GM19025 (cell line): Measurements from ENCODE around the gene CACNA1C.
"Not testable (repeated sequence)": the region's sequence is repeated elsewhere in the genome, so short reads cannot be mapped to it uniquely, and the experiment has no call there.

Source experiments
- ATAC-seq: cut with Tn5 transposase; IDR thresholded peaks from one replicate; pipeline ENCODE4 v1.9.1; 2021; ENCODE audit warnings: mild to moderate bottlenecking, low read depth, moderate library complexity; ENCODE audit not compliant: unreplicated experiment

The CACNA1C gene

GRCh38 chr12:2485681-2486080, 432.9 kb downstream of the CACNA1C start:
- ATAC-seq, result no peak

- ATAC-seq, result no peak
These were observed 434.0 kb downstream of the CACNA1C start for GRCh38 chr12:2486796-2487195.

GRCh38 chr12:2487278-2487677, 434.5 kb downstream of the CACNA1C start:
- no peak for ATAC-seq

- ATAC-seq, result no peak
These were observed 435.3 kb downstream of the CACNA1C start for GRCh38 chr12:2488131-2488530.

- ATAC-seq, result no peak
These were observed 435.8 kb downstream of the CACNA1C start for GRCh38 chr12:2488596-2488995.

GRCh38 chr12:2489275-2489674, 436.5 kb downstream of the CACNA1C start:
- ATAC-seq, result no peak

GRCh38 chr12:2490831-2491230, 438.0 kb downstream of the CACNA1C start:
- ATAC-seq, result no peak

- not testable (repeated sequence) for ATAC-seq
These were observed 438.6 kb downstream of the CACNA1C start for GRCh38 chr12:2491349-2491748.

- no peak for ATAC-seq
These were observed 439.4 kb downstream of the CACNA1C start for GRCh38 chr12:2492236-2492635.

- ATAC-seq, result no peak
These were observed 440.3 kb downstream of the CACNA1C start for GRCh38 chr12:2493086-2493485.

GRCh38 chr12:2494486-2495192, 441.9 kb downstream of the CACNA1C start:
- ATAC-seq, result no peak

- no peak for ATAC-seq
These were observed 442.8 kb downstream of the CACNA1C start for GRCh38 chr12:2495417-2496112.

GRCh38 chr12:2498964-2499500, 446.2 kb downstream of the CACNA1C start:
- ATAC-seq, result no peak

GRCh38 chr12:2501464-2502191, 448.8 kb downstream of the CACNA1C start:
- no peak for ATAC-seq

- ATAC-seq, result no peak
These were observed 450.2 kb downstream of the CACNA1C start for GRCh38 chr12:2503036-2503435.

GRCh38 chr12:2503762-2504161, 451.0 kb downstream of the CACNA1C start:
- ATAC-seq, result no peak

GRCh38 chr12:2504577-2504976, 451.8 kb downstream of the CACNA1C start:
- ATAC-seq, result no peak

GRCh38 chr12:2507814-2508213, 455.0 kb downstream of the CACNA1C start:
- ATAC-seq, result no peak

GRCh38 chr12:2509137-2509536, 456.4 kb downstream of the CACNA1C start:
- no peak for ATAC-seq

- ATAC-seq, result no peak
These were observed 457.3 kb downstream of the CACNA1C start for GRCh38 chr12:2510045-2510444.
